ENCODE results near the gene C10orf95. TPM values are rescaled to one million over a fixed set of nuclear protein-coding genes. Genes with fewer than 3 reads are reported as not detected.

The C10orf95 gene
- polyA plus RNA-seq, 1 experiment: not detected

GRCh38 chr10:102480396-102480795, 29.1 kb upstream of the C10orf95 start:
- H3K27ac ChIP-seq (ENCODE audit: low read depth, low read length): no peak overlapping the region
- POLR2A ChIA-PET: interaction anchor here (1.0 kb wide), 1 partner anchor 59 kb away, joined by 6 read pairs; no protein-coding TSS in a partner anchor
- H3K4me3 ChIP-seq (ENCODE audit: low read depth, low read length): no peak overlapping the region
- CTCF ChIA-PET: interaction anchor here (1.0 to 2.4 kb wide), 6 partner anchors 18 to 103 kb away, joined by 3 to 26 read pairs (median 4); no protein-coding TSS in a partner anchor
- no peak for TF ChIP-seq CTCF (IDR thresholded peaks at IDR 0.05; ENCODE audit: low read depth, low read length)
- H3K27me3 ChIP-seq (ENCODE audit: control insufficient read depth, insufficient read depth, low read length): no peaks in the 10 kb centered on the region
- DNase-seq (ENCODE audit: low read depth, low spot score): no peak
- no peaks in the 10 kb centered on the region for H3K9me3 ChIP-seq (ENCODE audit: control insufficient read depth, insufficient read depth, low read length)

- DNase-seq (ENCODE audit: low read depth, low spot score): no peak
- Histone ChIP-seq H3K27ac (ENCODE audit: low read depth, low read length) (no peak overlapping the region), H3K4me3 (ENCODE audit: low read depth, low read length) (no peak overlapping the region), H3K27me3 (ENCODE audit: control insufficient read depth, insufficient read depth, low read length) (no peaks in the 10 kb centered on the region), H3K9me3 (ENCODE audit: control insufficient read depth, insufficient read depth, low read length) (no peaks in the 10 kb centered on the region)
- no peak for TF ChIP-seq CTCF (IDR thresholded peaks at IDR 0.05; ENCODE audit: low read depth, low read length)
- CTCF ChIA-PET: interaction anchor here (1.0 to 2.4 kb wide), 9 partner anchors 18 to 116 kb away, joined by 3 to 26 read pairs (median 4); no protein-coding TSS in a partner anchor
- POLR2A ChIA-PET: interaction anchor here (0.6 to 1.1 kb wide), 4 partner anchors 8 to 104 kb away, joined by 3 to 6 read pairs (median 4); no protein-coding TSS in a partner anchor
These were observed 28.3 kb upstream of the C10orf95 start for GRCh38 chr10:102479651-102480050.

- Histone ChIP-seq H3K27ac (ENCODE audit: low read depth, low read length) (no peak overlapping the region), H3K9me3 (ENCODE audit: control insufficient read depth, insufficient read depth, low read length) (no peaks in the 10 kb centered on the region), H3K4me3 (ENCODE audit: low read depth, low read length) (no peak overlapping the region), H3K27me3 (ENCODE audit: control insufficient read depth, insufficient read depth, low read length) (no peaks in the 10 kb centered on the region)
- no peak for TF ChIP-seq CTCF (IDR thresholded peaks at IDR 0.05; ENCODE audit: low read depth, low read length)
- DNase-seq (ENCODE audit: low read depth, low spot score): no peak
- ChIA-PET CTCF (interaction anchor here (0.7 kb wide), 1 partner anchor 55 kb away, joined by 3 read pairs; no protein-coding TSS in a partner anchor), POLR2A (interaction anchor here (1.3 kb wide), 1 partner anchor 83 kb away, joined by 3 read pairs; no protein-coding TSS in a partner anchor)
These were observed 25.3 kb upstream of the C10orf95 start for GRCh38 chr10:102476466-102477141.

- CTCF ChIA-PET: interaction anchor here (0.7 kb wide), 1 partner anchor 54 kb away, joined by 3 read pairs; no protein-coding TSS in a partner anchor
These were observed 24.2 kb upstream of the C10orf95 start for GRCh38 chr10:102475451-102476040.

More at GRCh38 chr10:102475451-102476040, 24.2 kb upstream of the C10orf95 start:
- TF ChIP-seq CTCF (IDR thresholded peaks at IDR 0.05; ENCODE audit: low read depth, low read length): no peak
- DNase-seq (ENCODE audit: low read depth, low spot score): no peak
- no peak overlapping the region for H3K27ac ChIP-seq (ENCODE audit: low read depth, low read length)
- H3K27me3 ChIP-seq (ENCODE audit: control insufficient read depth, insufficient read depth, low read length): no peaks in the 10 kb centered on the region
- no peak overlapping the region for H3K4me3 ChIP-seq (ENCODE audit: low read depth, low read length)
- no peaks in the 10 kb centered on the region for H3K9me3 ChIP-seq (ENCODE audit: control insufficient read depth, insufficient read depth, low read length)
- POLR2A ChIA-PET: no interaction called here
